ENCODE data around the gene MANSC4.
"Not testable (repeated sequence)": the region's sequence is repeated elsewhere in the genome, so short reads cannot be mapped to it uniquely, and the experiment has no call there.

MANSC4 gene

GRCh38 chr12:27747111-27747820 is 32.8 kb downstream of the MANSC4 start:
- no peak for DNase-seq

GRCh38 chr12:27745734-27746133 is 34.3 kb downstream of the MANSC4 start:
- not testable (repeated sequence) for DNase-seq

- no peak for DNase-seq
Observed at GRCh38 chr12:27743601-27744000, 36.4 kb downstream of the MANSC4 start.

- DNase-seq = not testable (repeated sequence)
Observed at GRCh38 chr12:27734321-27734720, 45.7 kb downstream of the MANSC4 start.

GRCh38 chr12:27733791-27734190 is 46.2 kb downstream of the MANSC4 start:
- no peak for DNase-seq

GRCh38 chr12:27733052-27733656 is 46.9 kb downstream of the MANSC4 start:
- DNase-seq = no peak

GRCh38 chr12:27732281-27732680 is 47.8 kb downstream of the MANSC4 start:
- DNase-seq = no peak

GRCh38 chr12:27730097-27730588 is 49.9 kb downstream of the MANSC4 start:
- DNase-seq = no peak

GRCh38 chr12:27723212-27723611 is 56.8 kb downstream of the MANSC4 start:
- DNase-seq = no peak

Data from CD4-positive, alpha-beta T cell treated with Interleukin-15 for 1 hour (primary cell).